ENCODE data around the gene CHD6.

GRCh38 chr20:41563087-41563486 lies 55.1 kb downstream of the CHD6 start:
- TF ChIP-seq POLR2AphosphoS5 (IDR thresholded peaks at IDR 0.05; ENCODE audit: low read depth) (no peak), CTCF (conservative IDR thresholded peaks at IDR 0.05; ENCODE audit: low read depth in 2 of 2) (no peak), EZH2 (IDR thresholded peaks at IDR 0.05; ENCODE audit: low read depth, unreplicated experiment) (no peak), REST (IDR thresholded peaks at IDR 0.05; ENCODE audit: unreplicated experiment) (no peak), CREB1 (CRISPR knock-in tag; IDR thresholded peaks at IDR 0.05; ENCODE audit: low read depth) (no peak), EZH2phosphoT487 (IDR thresholded peaks at IDR 0.05; ENCODE audit: unreplicated experiment) (no peak), STAT1 (IDR thresholded peaks at IDR 0.05; ENCODE audit: unreplicated experiment) (no peak), JUNB (IDR thresholded peaks at IDR 0.05; ENCODE audit: unreplicated experiment) (no peak), ZNF114 (CRISPR knock-in tag; IDR thresholded peaks at IDR 0.05) (no peak), ETS1 (IDR thresholded peaks at IDR 0.05) (no peak), ZNF331 (CRISPR knock-in tag; IDR thresholded peaks at IDR 0.05; ENCODE audit: low read depth) (no peak), NANOG (IDR thresholded peaks at IDR 0.05; ENCODE audit: borderline replicate concordance) (no peak)
